Activated T-cell treated with anti-CD3 and anti-CD28 coated beads, Interleukin-2, amount 50 U/mL, for 4 hours (primary cell): ENCODE results near the gene LRRC26. TPM values are rescaled to one million over a fixed set of nuclear protein-coding genes. Genes with fewer than 3 reads are reported as not detected.

Experiments
- ATAC-seq, 2 donors: fragments of 200-7000 bp; cut with Tn5 transposase; one replicate each; pipeline ENCODE4 v1.10.0; 2021
- DNase-seq: peaks from one replicate; pipeline ENCODE4 v3.0.0-alpha.2; 2020
- H3K27me3 Mint-ChIP-seq: one replicate; pipeline ENCODE4 v1.8.0; 2021; ENCODE audit warnings: low read depth, mixed read lengths
- H3K36me3 Mint-ChIP-seq: one replicate; pipeline ENCODE4 v1.8.0; 2022; ENCODE audit warnings: mixed read lengths; ENCODE audit not compliant: insufficient read depth
- H3K4me1 Mint-ChIP-seq: one replicate; pipeline ENCODE4 v1.8.0; 2021; ENCODE audit warnings: low read depth, mixed read lengths
- H3K4me3 Mint-ChIP-seq: one replicate; pipeline ENCODE4 v1.8.0; 2021; ENCODE audit warnings: mild to moderate bottlenecking, moderate library complexity, mixed read lengths
- H3K9me3 Mint-ChIP-seq: one replicate; pipeline ENCODE4 v1.8.0; 2021; ENCODE audit warnings: mixed read lengths
- total RNA-seq, 3 donors: library from RNA; stranded (reverse); gene quantifications; one replicate each; pipeline ENCODE4 v1.2.1, GENCODE V29; 2021

The LRRC26 gene
- total RNA-seq, 3 donors from 2014 or later, result 0.18 TPM; not detected in 2

- no peaks in the 10 kb centered on the region for H3K36me3 Mint-ChIP-seq
These were observed 21.2 kb downstream of the LRRC26 start for GRCh38 chr9:137148661-137149060.

GRCh38 chr9:137148242-137148641 lies 21.6 kb downstream of the LRRC26 start:
- DNase-seq (no peak), ATAC-seq (no peak)
- H3K9me3 Mint-ChIP-seq, result no peaks in the 10 kb centered on the region
- H3K36me3 Mint-ChIP-seq, result no peaks in the 10 kb centered on the region
- H3K4me1 Mint-ChIP-seq, result no peaks in the 10 kb centered on the region
- peaks cover 14% of the 10 kb centered on the region for H3K27me3 Mint-ChIP-seq
- H3K4me3 Mint-ChIP-seq, result no peak overlapping the region

More at GRCh38 chr9:137148661-137149060, 21.2 kb downstream of the LRRC26 start:
- Mint-ChIP-seq H3K27me3 (peaks cover 10% of the 10 kb centered on the region), H3K4me3 (no peak overlapping the region), H3K9me3 (no peaks in the 10 kb centered on the region), H3K4me1 (no peaks in the 10 kb centered on the region)
- no peak for ATAC-seq
- no peak for DNase-seq

- Mint-ChIP-seq H3K27me3 (peaks cover 19% of the 10 kb centered on the region), H3K9me3 (no peaks in the 10 kb centered on the region), H3K36me3 (no peaks in the 10 kb centered on the region), H3K4me3 (no peak overlapping the region), H3K4me1 (no peaks in the 10 kb centered on the region)
- DNase-seq (no peak), ATAC-seq (no peak)
These were observed 22.1 kb downstream of the LRRC26 start for GRCh38 chr9:137147793-137148160.

- ATAC-seq (no peak), DNase-seq (no peak)
- Mint-ChIP-seq H3K9me3 (no peaks in the 10 kb centered on the region), H3K27me3 (peaks cover 24% of the 10 kb centered on the region), H3K4me3 (no peak overlapping the region), H3K36me3 (no peaks in the 10 kb centered on the region), H3K4me1 (no peaks in the 10 kb centered on the region)
These were observed 22.6 kb downstream of the LRRC26 start for GRCh38 chr9:137147091-137147792.

GRCh38 chr9:137146527-137146918 lies 23.3 kb downstream of the LRRC26 start:
- H3K9me3 Mint-ChIP-seq, result no peaks in the 10 kb centered on the region
- no peaks in the 10 kb centered on the region for H3K36me3 Mint-ChIP-seq
- H3K27me3 Mint-ChIP-seq, result peaks cover 31% of the 10 kb centered on the region
- H3K4me1 Mint-ChIP-seq, result no peaks in the 10 kb centered on the region
- DNase-seq, result no peak
- H3K4me3 Mint-ChIP-seq, result no peak overlapping the region
- no peak for ATAC-seq

DNA sequence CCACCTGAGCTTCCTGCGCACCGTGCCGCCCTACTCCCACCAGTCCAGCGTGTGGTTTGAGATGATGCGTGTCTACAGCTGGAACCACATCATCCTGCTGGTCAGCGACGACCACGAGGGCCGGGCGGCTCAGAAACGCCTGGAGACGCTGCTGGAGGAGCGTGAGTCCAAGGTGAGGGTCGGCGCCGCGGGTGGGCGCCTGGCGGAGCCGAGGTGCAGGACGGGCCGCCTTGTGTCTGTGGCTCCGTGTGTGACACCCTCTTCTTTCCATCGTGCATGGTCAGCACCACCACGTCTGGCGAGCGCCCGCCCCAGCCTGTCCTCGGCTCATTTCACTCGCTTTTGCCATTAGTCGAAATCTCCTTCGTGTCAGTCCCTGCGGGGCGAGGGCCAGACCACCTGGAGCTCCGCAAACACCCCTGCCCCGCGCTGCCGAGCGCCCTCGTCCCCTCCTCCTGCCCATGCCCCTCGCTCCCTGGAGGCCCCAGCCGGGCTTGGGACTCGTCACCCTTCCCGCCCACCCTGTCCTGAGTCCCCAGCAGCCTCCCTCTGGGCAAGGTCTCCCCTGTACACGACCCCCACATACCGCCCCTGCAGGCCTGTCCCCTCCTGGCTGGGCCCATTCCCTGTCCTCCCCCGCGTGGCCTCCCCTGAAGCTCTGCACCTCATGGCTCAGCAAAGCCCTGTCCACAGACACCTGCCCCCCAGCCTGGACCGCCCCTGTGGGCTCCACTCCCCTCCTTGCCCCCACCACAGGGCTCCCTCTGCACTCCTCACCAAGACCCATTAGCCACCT lies 23.9 kb downstream of the LRRC26 start:
- no peak for DNase-seq

GRCh38 chr9:137143459-137143858 lies 26.4 kb downstream of the LRRC26 start:
- DNase-seq (no peak), ATAC-seq (no peak)
- Mint-ChIP-seq H3K4me1 (no peaks in the 10 kb centered on the region), H3K36me3 (no peaks in the 10 kb centered on the region), H3K9me3 (no peaks in the 10 kb centered on the region), H3K4me3 (no peak overlapping the region), H3K27me3 (peaks cover 52% of the 10 kb centered on the region)

More for the DNA sequence above, 23.9 kb downstream of the LRRC26 start:
- no peaks in the 10 kb centered on the region for H3K4me1 Mint-ChIP-seq
- no peak for ATAC-seq
- no peaks in the 10 kb centered on the region for H3K9me3 Mint-ChIP-seq
- H3K36me3 Mint-ChIP-seq, result no peaks in the 10 kb centered on the region
- no peak overlapping the region for H3K4me3 Mint-ChIP-seq
- peaks cover 36% of the 10 kb centered on the region for H3K27me3 Mint-ChIP-seq

- Mint-ChIP-seq H3K4me1 (no peaks in the 10 kb centered on the region), H3K4me3 (no peak overlapping the region), H3K27me3 (peaks cover 59% of the 10 kb centered on the region), H3K36me3 (no peaks in the 10 kb centered on the region), H3K9me3 (no peaks in the 10 kb centered on the region)
- ATAC-seq (no peak), DNase-seq (no peak)
These were observed 27.6 kb downstream of the LRRC26 start for GRCh38 chr9:137141976-137142936.

DNA sequence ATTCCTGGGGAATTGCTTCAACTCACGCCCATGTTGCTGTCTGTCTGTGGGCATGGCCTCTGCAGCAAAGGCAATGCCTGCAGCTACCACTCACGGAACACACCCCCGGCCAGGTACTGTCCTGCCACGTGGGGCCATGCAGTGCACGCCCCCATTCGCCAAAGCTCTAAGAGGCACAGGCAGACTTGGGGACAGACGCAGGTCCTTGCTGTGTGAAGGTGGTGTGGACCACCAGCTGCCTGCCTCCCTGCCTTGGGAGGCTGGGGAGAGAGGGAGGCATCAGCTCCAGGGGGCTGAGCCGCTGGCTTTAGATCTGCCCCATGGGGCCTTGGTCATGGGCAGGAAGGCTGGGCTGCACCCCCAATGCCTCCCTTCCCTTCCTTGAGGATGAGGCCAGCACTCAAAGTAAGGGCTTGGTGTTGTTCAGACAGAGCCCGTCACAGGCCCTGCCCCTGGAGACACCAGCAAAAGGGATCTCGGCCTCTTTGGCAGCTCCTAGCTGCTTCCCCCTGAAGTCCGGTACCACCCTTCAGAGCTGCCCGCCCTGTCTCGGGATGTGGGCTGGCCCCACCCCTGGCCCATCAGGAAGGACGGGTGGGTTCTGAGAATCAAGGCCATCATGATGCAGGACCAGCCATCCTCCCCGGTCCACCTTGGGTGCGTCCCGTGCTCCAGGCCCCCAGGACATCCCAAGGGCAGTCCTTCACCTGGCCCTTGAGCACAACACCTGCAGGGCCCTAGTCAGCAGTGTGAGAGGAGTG lies 28.6 kb downstream of the LRRC26 start:
- no peak overlapping the region for H3K4me3 Mint-ChIP-seq
- no peaks in the 10 kb centered on the region for H3K36me3 Mint-ChIP-seq
- DNase-seq (no peak), ATAC-seq (no peak)
- no peaks in the 10 kb centered on the region for H3K9me3 Mint-ChIP-seq
- peaks cover 64% of the 10 kb centered on the region for H3K27me3 Mint-ChIP-seq
- no peaks in the 10 kb centered on the region for H3K4me1 Mint-ChIP-seq

- H3K36me3 Mint-ChIP-seq, result no peaks in the 10 kb centered on the region
- no peaks in the 10 kb centered on the region for H3K4me1 Mint-ChIP-seq
- H3K27me3 Mint-ChIP-seq, result peaks cover 70% of the 10 kb centered on the region
- DNase-seq (no peak), ATAC-seq (no peak)
- H3K9me3 Mint-ChIP-seq, result no peaks in the 10 kb centered on the region
- no peak overlapping the region for H3K4me3 Mint-ChIP-seq
These were observed 29.5 kb downstream of the LRRC26 start for GRCh38 chr9:137140151-137141012.

DNA sequence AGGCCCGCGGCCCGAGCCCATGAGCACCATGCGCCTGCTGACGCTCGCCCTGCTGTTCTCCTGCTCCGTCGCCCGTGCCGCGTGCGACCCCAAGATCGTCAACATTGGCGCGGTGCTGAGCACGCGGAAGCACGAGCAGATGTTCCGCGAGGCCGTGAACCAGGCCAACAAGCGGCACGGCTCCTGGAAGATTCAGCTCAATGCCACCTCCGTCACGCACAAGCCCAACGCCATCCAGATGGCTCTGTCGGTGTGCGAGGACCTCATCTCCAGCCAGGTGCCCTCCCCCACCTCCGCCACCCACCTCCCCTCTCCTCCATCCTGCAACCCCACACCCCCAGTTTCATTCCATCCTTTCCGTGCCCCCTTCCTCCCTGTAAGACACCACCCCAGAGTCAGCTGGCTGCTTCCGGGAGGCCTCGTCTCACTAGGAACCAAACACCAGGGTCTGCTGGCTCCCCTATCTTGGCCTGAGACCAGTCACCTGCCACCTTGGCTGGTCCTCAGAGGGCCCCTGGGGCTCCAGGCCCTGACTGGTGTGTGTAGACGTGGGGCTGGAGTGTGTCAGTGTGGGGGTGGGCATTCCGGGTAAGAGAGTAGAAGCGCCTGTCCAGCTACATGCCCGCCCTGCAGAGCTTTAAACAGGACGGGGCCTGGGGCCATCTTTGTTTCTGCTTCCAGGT lies 30.2 kb downstream of the LRRC26 start:
- H3K4me3 Mint-ChIP-seq, result no peak overlapping the region
- H3K4me1 Mint-ChIP-seq, result no peaks in the 10 kb centered on the region
- ATAC-seq (peak in 1 of 2 donors; percentile 11), DNase-seq (no peak)
- H3K36me3 Mint-ChIP-seq, result no peaks in the 10 kb centered on the region
- H3K9me3 Mint-ChIP-seq, result no peaks in the 10 kb centered on the region
- peaks cover 73% of the 10 kb centered on the region for H3K27me3 Mint-ChIP-seq

GRCh38 chr9:137138722-137139467 lies 31.0 kb downstream of the LRRC26 start, which contains the start of gene GRIN1:
Gene GRIN1 (plus strand): TSS chr9:137139154. CDS start chr9:137139487, 333 bp downstream.
- H3K9me3 Mint-ChIP-seq, result no peaks in the 10 kb centered on the region
- H3K36me3 Mint-ChIP-seq, result no peaks in the 10 kb centered on the region
- DNase-seq (no peak), ATAC-seq (peak; percentile 67 to 73)
- H3K27me3 Mint-ChIP-seq, result peaks cover 77% of the 10 kb centered on the region
- no peaks in the 10 kb centered on the region for H3K4me1 Mint-ChIP-seq
- H3K4me3 Mint-ChIP-seq, result no peak within 1 kb of the TSS
